GM21528 (cell line): Measurements from ENCODE around the gene MS4A10.

Experiments
- ATAC-seq: cut with Tn5 transposase; IDR thresholded peaks from one replicate; pipeline ENCODE4 v1.9.1; 2021; ENCODE audit warnings: mild to moderate bottlenecking, moderate library complexity; ENCODE audit not compliant: unreplicated experiment, low FRiP score

MS4A10 gene

DNA sequence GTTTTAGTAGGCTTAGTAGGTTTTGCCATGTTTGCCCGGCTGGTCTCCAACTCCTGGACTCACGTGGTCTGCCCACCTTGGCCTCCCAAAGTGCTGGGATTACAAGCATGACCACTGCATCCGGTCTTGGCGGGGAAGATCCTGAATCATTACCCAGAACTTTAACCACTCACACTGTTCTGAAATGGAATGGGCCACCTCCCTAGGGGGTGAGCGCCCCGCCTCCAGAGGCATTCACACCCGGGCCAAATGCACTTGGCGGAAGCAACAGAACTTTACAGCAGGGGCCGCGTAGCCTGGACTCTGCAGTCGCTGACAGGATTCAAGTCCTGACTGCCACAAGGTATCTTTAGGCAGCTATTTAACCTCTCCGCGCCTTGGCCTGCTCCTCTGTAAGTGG lies 62.1 kb downstream of the MS4A10 start:
- ATAC-seq, result no peak

DNA sequence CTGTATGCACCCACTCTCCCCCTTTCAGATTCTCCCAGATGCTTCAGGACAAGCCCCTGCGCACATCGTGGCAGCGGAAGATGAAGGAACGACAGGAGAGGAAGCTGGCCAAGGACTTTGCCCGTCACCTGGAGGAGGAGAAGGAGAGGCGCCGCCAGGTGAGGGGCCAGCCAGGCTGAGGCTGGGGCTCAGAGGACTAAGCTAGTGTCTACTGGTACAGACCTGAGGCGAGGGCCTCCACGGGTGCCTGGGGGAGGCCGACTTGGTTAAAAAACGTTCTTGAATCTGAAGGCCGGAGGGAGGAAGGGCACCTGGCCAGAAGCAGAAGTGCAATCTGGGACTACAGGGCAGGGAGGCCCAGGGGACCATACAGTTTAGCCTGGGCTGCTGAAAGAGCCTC lies 62.8 kb downstream of the MS4A10 start:
- ATAC-seq, result no peak

DNA sequence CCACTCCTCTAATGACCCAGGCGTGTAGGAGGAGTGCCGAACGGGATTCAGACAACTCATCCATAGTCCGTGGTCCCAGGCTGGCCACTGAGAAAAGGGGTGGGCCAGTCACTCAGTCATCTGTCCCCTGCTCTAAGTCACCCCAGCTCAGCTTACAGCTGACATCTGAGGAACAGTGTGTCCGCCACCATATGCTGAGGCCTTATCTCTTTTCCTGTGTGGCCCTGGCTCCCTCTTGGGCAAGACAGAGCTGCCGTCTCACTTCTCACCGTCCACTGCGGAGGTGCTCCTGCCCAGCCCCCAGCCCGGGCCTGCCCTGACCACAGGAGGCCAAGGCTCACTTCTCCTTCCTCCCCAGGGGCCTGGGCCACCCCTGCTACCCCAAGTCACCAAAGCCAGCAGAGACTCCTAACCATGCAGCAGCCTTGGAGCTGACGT lies 63.6 kb downstream of the MS4A10 start:
- no peak for ATAC-seq

DNA sequence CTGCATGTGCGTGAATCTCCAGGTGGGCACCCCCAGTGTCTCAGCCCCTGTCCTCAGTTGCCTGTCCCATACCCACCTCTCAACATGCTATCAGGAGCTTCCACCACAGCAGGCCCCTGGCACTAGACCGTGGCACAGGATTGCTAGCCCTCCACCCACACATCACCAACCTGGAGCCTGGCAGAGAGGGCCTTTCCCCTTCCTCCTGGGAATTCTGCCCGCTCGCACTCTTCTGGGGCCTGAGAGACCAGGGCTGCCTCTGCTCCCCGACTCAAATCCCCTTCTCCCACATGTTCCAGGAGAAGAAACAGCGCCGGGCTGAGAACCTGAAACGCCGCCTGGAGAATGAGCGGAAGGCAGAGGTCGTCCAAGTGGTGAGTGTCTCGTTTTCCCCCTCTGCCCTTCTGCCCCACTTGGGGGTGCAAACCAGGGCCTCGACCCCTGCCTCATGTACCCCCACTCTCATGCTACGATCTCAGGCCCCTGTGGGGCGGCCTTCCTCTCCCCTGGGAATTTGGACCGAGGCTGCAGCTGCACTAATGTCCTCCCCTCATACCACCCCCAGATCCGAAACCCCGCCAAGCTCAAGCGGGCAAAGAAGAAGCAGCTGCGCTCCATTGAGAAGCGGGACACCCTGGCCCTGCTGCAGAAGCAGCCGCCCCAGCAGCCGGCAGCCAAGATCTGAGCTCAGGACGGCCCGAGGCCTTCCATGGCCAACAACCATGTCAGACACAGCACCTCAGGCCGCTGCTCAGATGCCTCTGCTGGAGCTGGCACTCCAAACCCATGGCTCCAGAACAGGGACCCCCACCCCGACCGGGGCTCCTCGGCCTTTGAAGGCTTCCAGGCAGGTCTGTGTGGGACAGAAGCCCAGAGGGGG lies 64.7 kb downstream of the MS4A10 start:
- ATAC-seq, result no peak
